Measurements from ENCODE around the gene AMY1C.

DNA sequence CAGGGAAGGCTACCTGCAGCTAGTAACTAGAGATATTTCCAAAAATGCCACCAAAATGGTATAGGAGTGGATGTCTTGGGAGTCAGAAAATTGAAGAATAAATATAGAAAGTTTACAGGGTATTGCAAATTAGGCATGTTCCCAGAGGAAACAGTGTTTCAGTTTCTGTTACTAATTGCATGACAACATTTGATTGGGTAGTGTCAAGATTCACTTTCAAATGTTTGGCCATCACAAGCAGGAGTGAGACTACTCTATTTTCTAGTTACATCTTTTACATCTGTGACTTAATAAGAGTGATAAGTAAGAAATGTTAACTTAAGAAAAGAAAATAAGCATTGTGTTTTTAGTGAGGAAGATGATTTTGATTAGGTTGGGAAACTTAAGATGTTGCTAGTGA lies 30.2 kb downstream of the AMY1C start:
- TF ChIP-seq EZH2 (IDR thresholded peaks at IDR 0.05; ENCODE audit: insufficient read depth, poor library complexity, severe bottlenecking), result no peak
- TF ChIP-seq EZH2phosphoT487 (IDR thresholded peaks at IDR 0.05; ENCODE audit: insufficient read depth, low read depth), result no peak

Data from GM23248 (cell line).